Loucy (cell line): Measurements from ENCODE around the gene ADAT3.

Source experiments
- H2AFZ ChIP-seq: fragments of 200-600 bp; sonication (generic); 2 replicates; pipeline ENCODE4 v1.6.0; 2016; ENCODE audit warnings: antibody characterized with exemption, mild to moderate bottlenecking, low read length, moderate library complexity
- H3F3A ChIP-seq: fragments of 200-600 bp; 2 replicates; pipeline ENCODE4 v1.6.0; 2016; ENCODE audit warnings: antibody characterized with exemption, low read depth, mild to moderate bottlenecking
- H3K27me3 ChIP-seq: fragments of 200-600 bp; sonication (generic); 2 replicates; pipeline ENCODE4 v1.6.1; 2014; ENCODE audit warnings: low read length, mild to moderate bottlenecking; ENCODE audit not compliant: insufficient read depth, poor library complexity, severe bottlenecking
- H3K36me3 ChIP-seq: fragments of 200-600 bp; sonication (generic); 2 replicates; pipeline ENCODE4 v1.6.1; 2016; ENCODE audit warnings: low read length; ENCODE audit not compliant: insufficient read depth
- H3K4me1 ChIP-seq: fragments of 200-600 bp; sonication (generic); 2 replicates; pipeline ENCODE4 v1.5.1; 2014; ENCODE audit warnings: low read length, mild to moderate bottlenecking; ENCODE audit not compliant: insufficient read depth, poor library complexity, severe bottlenecking
- H3K4me2 ChIP-seq: fragments of 200-600 bp; sonication (generic); 2 replicates; pipeline ENCODE4 v1.6.0; 2014; ENCODE audit warnings: antibody characterized with exemption, low read length, low read depth, mild to moderate bottlenecking; ENCODE audit not compliant: poor library complexity, severe bottlenecking
- H3K4me3 ChIP-seq: fragments of 200-600 bp; sonication (generic); 2 replicates; pipeline ENCODE4 v1.5.1; 2014; ENCODE audit warnings: low read length, mild to moderate bottlenecking, mixed read lengths; ENCODE audit not compliant: poor library complexity, severe bottlenecking
- H3K79me2 ChIP-seq: fragments of 200-600 bp; sonication (generic); 2 replicates; pipeline ENCODE4 v1.6.1; 2014; ENCODE audit warnings: low read length; ENCODE audit not compliant: insufficient read depth
- H3K9ac ChIP-seq: fragments of 200-600 bp; sonication (generic); 2 replicates; pipeline ENCODE4 v1.6.0; 2014; ENCODE audit warnings: mild to moderate bottlenecking, low read depth, low read length, moderate library complexity; ENCODE audit not compliant: poor library complexity, severe bottlenecking
- H3K9me2 ChIP-seq: fragments of 200-600 bp; sonication (generic); replicated peaks from 2 replicates; pipeline ENCODE4 v1.6.1; 2016; ENCODE audit warnings: low read depth, low read length, mixed read lengths
- H3K9me3 ChIP-seq: fragments of 200-600 bp; sonication (generic); 2 replicates; pipeline ENCODE4 v1.6.1; 2014; ENCODE audit warnings: mild to moderate bottlenecking, antibody characterized with exemption, low read length, low read depth; ENCODE audit not compliant: insufficient read depth
- H4K20me1 ChIP-seq: fragments of 200-600 bp; sonication (generic); 2 replicates; pipeline ENCODE4 v1.6.0; 2014; ENCODE audit warnings: antibody characterized with exemption, low read length, mild to moderate bottlenecking; ENCODE audit not compliant: insufficient read depth, poor library complexity, severe bottlenecking
- CTCF ChIP-seq: fragments of 200-600 bp; sonication (generic); conservative IDR thresholded peaks from 2 replicates; pipeline ENCODE4 v1.5.1; 2014; ENCODE audit warnings: mild to moderate bottlenecking, antibody characterized with exemption, low read length
- EZH2phosphoT487 ChIP-seq: fragments of 200-600 bp; IDR thresholded peaks from 2 replicates; pipeline ENCODE4 v1.6.1; 2018; ENCODE audit warnings: antibody characterized with exemption, mild to moderate bottlenecking, moderate library complexity, borderline replicate concordance

Gene ADAT3

DNA sequence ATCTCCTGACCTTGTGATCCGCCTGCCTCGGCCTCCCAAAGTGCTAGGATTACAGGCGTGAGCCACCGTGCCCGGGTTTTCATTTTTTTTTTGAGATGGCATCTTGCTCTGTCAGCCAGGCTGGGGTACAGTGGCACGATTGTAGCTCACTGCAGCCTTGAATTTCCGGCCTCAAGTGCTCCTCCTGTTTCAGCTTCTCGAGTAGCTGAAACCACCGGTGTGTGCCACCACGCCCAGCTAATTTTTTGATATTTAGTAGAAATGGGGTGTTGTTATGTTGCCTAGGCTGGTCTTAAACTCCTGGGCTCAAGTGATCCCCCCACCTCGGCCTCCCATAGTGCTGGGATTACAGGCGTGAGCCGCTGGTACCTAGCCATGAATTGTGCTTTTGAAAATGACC, 5.9 kb downstream of the ADAT3 start:
- no peak overlapping the region for H3K4me2 ChIP-seq
- no peak overlapping the region for H2AFZ ChIP-seq
- H3K36me3 ChIP-seq = peaks cover 9% of the 10 kb centered on the region; the same call in 1 of the 2 replicates
- H3K4me3 ChIP-seq = no peak overlapping the region
- no peaks in the 10 kb centered on the region for H3K9me2 ChIP-seq
- TF ChIP-seq EZH2phosphoT487 = no peak
- no peaks in the 10 kb centered on the region for H3F3A ChIP-seq
- H3K4me1 ChIP-seq = no peaks in the 10 kb centered on the region
- no peak overlapping the region for H3K9ac ChIP-seq
- no peaks in the 10 kb centered on the region for H3K9me3 ChIP-seq
- peaks cover 10% of the 10 kb centered on the region for H4K20me1 ChIP-seq
- H3K27me3 ChIP-seq = no peaks in the 10 kb centered on the region
- H3K79me2 ChIP-seq = peaks cover 65% of the 10 kb centered on the region

- H3K9me2 ChIP-seq = no peaks in the 10 kb centered on the region
- TF ChIP-seq CTCF = no peak
- TF ChIP-seq EZH2phosphoT487 = no peak
- H3F3A ChIP-seq = no peaks in the 10 kb centered on the region
- H2AFZ ChIP-seq = no peak overlapping the region
- peaks cover 9% of the 10 kb centered on the region; the same call in 1 of the 2 replicates for H3K36me3 ChIP-seq
- H3K4me3 ChIP-seq = no peak overlapping the region
- H3K27me3 ChIP-seq = no peaks in the 10 kb centered on the region
- H3K9ac ChIP-seq = no peak overlapping the region
- no peaks in the 10 kb centered on the region for H3K9me3 ChIP-seq
- H4K20me1 ChIP-seq = peaks cover 10% of the 10 kb centered on the region
- H3K4me2 ChIP-seq = no peak overlapping the region
- H3K79me2 ChIP-seq = peaks cover 56% of the 10 kb centered on the region
- H3K4me1 ChIP-seq = no peaks in the 10 kb centered on the region
These were observed 6.8 kb downstream of the ADAT3 start for GRCh38 chr19:1911995-1912394.

DNA sequence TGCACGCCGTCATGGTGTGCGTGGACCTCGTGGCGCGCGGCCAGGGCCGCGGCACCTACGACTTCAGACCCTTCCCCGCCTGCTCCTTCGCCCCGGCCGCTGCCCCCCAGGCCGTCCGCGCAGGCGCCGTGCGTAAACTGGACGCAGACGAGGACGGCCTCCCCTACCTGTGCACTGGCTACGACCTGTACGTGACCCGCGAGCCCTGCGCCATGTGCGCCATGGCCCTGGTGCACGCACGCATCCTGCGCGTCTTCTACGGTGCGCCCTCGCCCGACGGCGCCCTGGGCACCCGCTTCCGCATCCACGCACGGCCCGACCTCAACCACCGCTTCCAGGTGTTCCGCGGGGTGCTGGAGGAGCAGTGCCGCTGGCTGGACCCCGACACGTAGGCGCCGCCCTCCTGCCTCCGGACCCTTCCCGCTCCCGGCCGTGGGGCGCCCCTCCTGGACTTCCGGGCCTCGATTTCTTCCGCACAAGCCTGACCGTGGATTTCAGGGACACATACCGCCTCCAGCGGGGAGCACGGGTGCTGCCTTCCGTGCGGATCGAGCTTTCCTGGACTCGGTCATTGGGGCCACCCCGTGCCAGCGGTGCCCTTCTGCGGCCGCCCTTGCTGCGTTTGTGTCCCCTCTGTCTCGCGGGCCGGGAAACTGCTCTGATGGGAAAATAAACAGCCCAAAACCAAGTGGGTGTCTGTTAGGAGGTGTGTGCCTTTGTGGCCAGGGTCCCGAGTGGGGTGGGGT, 7.7 kb downstream of the ADAT3 start:
- Histone ChIP-seq H3K9ac (no peak overlapping the region), H2AFZ (no peak overlapping the region), H3K4me1 (no peaks in the 10 kb centered on the region), H3K4me2 (no peak overlapping the region), H3K36me3 (peaks cover 9% of the 10 kb centered on the region; the same call in 1 of the 2 replicates), H4K20me1 (peaks cover 10% of the 10 kb centered on the region), H3K79me2 (peaks cover 46% of the 10 kb centered on the region; the same call in 1 of the 2 replicates), H3K4me3 (no peak overlapping the region), H3K9me3 (no peaks in the 10 kb centered on the region), H3F3A (no peaks in the 10 kb centered on the region), H3K9me2 (no peaks in the 10 kb centered on the region), H3K27me3 (no peaks in the 10 kb centered on the region)
- TF ChIP-seq CTCF (no peak), EZH2phosphoT487 (no peak)
